OCI-LY1 (cell line): ENCODE data around the gene ADORA2A.

Source experiments
- EZH2 ChIP-seq: fragments of 200-600 bp; sonication (generic), shearing (Covaris generic); IDR thresholded peaks from 2 replicates; pipeline ENCODE4 v1.8.0; 2017; ENCODE audit warnings: borderline replicate concordance, mixed run types, mild to moderate bottlenecking, antibody characterized with exemption, low read length, moderate library complexity, mixed read lengths
- TF ChIP-seq, protein P1 (sequence below): fragments of 200-600 bp; sonication (generic), shearing (Covaris generic); IDR thresholded peaks from 2 replicates; pipeline ENCODE4 v1.5.1; 2017; ENCODE audit warnings: mild to moderate bottlenecking, antibody characterized with exemption, low read length, moderate library complexity, mixed read lengths

DNA sequence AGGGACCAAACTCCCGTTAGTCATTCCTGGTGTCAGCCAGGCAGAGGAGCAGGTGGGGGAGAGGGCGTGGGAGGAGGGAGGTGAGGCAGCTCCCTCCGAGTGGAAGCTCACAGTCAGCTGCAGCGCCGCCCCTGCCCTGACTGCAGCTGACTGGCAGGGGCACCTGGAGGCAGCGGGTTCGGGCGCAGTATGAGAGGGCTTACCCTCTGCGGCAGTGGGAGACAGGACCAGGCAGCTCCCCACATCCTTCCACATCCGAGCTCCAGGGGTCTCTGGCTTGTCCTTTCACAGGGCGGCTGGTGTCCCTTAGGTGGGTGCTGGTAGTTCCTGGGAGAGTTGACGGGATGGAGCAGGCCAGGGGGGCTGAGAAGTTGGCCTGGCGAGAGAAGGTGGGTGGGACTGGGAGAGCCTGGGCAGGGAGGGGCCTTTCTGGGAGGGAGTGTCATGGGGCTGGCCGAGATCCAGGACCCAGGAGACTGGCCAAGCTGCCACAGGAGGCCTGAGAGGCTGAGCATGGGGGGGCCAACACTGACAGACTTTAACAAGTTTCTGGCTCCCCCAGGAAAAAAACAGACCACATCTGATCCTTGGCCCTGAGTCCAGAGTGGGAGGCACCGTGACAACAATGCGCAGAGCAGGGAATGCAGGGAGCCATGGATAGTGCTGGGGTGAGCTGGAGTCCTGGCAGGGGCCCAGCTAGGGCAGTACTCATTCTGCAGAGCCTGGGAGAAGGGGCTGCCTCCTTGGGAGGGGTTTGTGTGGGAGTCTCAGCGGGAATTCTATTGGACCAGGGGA lies 4.9 kb downstream of the ADORA2A start:
- TF ChIP-seq, protein P1, sequence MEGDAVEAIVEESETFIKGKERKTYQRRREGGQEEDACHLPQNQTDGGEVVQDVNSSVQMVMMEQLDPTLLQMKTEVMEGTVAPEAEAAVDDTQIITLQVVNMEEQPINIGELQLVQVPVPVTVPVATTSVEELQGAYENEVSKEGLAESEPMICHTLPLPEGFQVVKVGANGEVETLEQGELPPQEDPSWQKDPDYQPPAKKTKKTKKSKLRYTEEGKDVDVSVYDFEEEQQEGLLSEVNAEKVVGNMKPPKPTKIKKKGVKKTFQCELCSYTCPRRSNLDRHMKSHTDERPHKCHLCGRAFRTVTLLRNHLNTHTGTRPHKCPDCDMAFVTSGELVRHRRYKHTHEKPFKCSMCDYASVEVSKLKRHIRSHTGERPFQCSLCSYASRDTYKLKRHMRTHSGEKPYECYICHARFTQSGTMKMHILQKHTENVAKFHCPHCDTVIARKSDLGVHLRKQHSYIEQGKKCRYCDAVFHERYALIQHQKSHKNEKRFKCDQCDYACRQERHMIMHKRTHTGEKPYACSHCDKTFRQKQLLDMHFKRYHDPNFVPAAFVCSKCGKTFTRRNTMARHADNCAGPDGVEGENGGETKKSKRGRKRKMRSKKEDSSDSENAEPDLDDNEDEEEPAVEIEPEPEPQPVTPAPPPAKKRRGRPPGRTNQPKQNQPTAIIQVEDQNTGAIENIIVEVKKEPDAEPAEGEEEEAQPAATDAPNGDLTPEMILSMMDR = peak; percentile 11; the same call in 1 of the 2 replicates
- no peak for TF ChIP-seq EZH2
